Measurements from ENCODE around the gene ADAMTS3. TPM values are rescaled to one million over a fixed set of nuclear protein-coding genes. Genes with fewer than 3 reads are reported as not detected.

ADAMTS3 gene
- total RNA-seq, 1 experiment from 2014 or later, result 4.4 TPM

DNA sequence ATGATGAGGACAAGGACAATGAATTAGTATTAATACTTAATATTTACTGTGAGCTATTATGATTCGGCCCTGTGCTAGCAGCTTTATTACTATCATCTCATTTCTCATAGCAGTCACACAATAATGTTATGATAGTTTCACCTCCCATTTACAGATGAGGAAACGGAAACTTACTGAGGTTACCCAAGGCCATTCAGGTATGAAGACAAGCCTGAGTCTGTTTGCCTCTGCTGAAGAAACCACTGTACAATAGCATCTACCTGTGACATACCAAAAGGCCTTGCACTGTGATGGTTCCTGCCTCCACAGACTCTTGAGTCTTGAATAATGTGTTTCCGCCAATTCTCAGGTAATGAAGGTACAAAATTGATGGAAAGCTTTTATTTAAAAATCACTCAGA is 288.8 kb downstream of the ADAMTS3 start:
- no peak for ATAC-seq
- no peak for TF ChIP-seq NFATC4 (CRISPR knock-in tag; IDR thresholded peaks at IDR 0.05)
- TF ChIP-seq ZNF671 (CRISPR knock-in tag; IDR thresholded peaks at IDR 0.05), result no peak
- no peak for TF ChIP-seq ZMAT4 (CRISPR knock-in tag; IDR thresholded peaks at IDR 0.05)
- no peak for TF ChIP-seq ZNF396 (CRISPR knock-in tag; IDR thresholded peaks at IDR 0.05; ENCODE audit: borderline replicate concordance)
- no peak for TF ChIP-seq ETV6 (CRISPR knock-in tag; IDR thresholded peaks at IDR 0.05)
- no peak for TF ChIP-seq GTF2I (CRISPR knock-in tag; conservative IDR thresholded peaks at IDR 0.05)
- TF ChIP-seq CDX4 (CRISPR knock-in tag; IDR thresholded peaks at IDR 0.05; ENCODE audit: borderline replicate concordance), result no peak
- TF ChIP-seq MLX (CRISPR knock-in tag; IDR thresholded peaks at IDR 0.05), result no peak
- TF ChIP-seq, protein P1, sequence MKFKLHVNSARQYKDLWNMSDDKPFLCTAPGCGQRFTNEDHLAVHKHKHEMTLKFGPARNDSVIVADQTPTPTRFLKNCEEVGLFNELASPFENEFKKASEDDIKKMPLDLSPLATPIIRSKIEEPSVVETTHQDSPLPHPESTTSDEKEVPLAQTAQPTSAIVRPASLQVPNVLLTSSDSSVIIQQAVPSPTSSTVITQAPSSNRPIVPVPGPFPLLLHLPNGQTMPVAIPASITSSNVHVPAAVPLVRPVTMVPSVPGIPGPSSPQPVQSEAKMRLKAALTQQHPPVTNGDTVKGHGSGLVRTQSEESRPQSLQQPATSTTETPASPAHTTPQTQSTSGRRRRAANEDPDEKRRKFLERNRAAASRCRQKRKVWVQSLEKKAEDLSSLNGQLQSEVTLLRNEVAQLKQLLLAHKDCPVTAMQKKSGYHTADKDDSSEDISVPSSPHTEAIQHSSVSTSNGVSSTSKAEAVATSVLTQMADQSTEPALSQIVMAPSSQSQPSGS (CRISPR knock-in tag; IDR thresholded peaks at IDR 0.05; ENCODE audit: borderline replicate concordance, low read depth), result no peak
- no peak for TF ChIP-seq ZNF317 (CRISPR knock-in tag; IDR thresholded peaks at IDR 0.05; ENCODE audit: borderline replicate concordance, low read depth)
- TF ChIP-seq AR (CRISPR knock-in tag; IDR thresholded peaks at IDR 0.05), result no peak
- TF ChIP-seq, protein P2, sequence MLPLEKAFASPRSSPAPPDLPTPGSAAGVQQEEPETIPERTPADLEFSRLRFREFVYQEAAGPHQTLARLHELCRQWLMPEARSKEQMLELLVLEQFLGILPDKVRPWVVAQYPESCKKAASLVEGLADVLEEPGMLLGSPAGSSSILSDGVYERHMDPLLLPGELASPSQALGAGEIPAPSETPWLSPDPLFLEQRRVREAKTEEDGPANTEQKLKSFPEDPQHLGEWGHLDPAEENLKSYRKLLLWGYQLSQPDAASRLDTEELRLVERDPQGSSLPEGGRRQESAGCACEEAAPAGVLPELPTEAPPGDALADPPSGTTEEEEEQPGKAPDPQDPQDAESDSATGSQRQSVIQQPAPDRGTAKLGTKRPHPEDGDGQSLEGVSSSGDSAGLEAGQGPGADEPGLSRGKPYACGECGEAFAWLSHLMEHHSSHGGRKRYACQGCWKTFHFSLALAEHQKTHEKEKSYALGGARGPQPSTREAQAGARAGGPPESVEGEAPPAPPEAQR (CRISPR knock-in tag; IDR thresholded peaks at IDR 0.05), result no peak
- TF ChIP-seq TCF7 (CRISPR knock-in tag; IDR thresholded peaks at IDR 0.05; ENCODE audit: low read depth), result no peak
- TF ChIP-seq, protein P3, sequence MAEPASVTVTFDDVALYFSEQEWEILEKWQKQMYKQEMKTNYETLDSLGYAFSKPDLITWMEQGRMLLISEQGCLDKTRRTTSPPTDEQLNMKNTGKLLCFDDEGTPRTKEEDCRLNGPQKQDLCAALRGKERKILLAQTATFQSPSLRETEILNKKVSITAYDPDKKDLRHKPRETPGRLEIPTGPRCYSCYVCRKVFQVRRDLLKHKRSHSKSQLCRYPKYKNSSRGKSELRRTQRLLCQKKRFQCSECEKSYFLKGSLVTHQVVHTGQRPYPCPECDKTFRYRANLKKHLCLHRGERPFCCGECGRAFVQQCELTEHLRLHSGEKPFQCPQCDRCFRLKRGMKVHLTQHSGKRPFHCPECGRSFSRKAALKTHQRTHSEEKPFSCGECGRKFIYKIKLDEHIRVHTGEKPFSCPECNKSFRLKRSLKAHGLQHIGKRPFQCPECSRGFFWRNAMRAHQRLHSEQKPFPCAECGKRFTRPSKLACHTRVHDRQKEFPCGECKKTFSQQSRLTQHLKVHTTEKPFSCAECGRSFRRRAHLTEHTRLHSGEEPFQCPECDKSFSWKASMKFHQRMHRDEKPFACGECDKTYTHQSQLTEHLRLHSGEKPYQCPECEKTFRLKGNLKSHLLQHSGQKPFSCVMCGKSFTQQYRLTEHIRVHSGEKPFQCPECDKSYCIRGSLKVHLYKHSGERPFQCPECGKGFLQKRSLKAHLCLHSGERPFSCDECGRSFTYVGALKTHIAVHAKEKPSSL (CRISPR knock-in tag; conservative IDR thresholded peaks at IDR 0.05), result no peak
- no peak for TF ChIP-seq ESRRA (CRISPR knock-in tag; IDR thresholded peaks at IDR 0.05; ENCODE audit: borderline replicate concordance)
- no peak for TF ChIP-seq ZNF138 (CRISPR knock-in tag; conservative IDR thresholded peaks at IDR 0.05)
- H3K27ac Mint-ChIP-seq, result no peak overlapping the region
- no peaks in the 10 kb centered on the region for H3K27me3 Mint-ChIP-seq (ENCODE audit: low read depth)
- H3K9me3 Mint-ChIP-seq, result peaks cover 26% of the 10 kb centered on the region
- no peak overlapping the region for H3K4me3 Mint-ChIP-seq
- peaks cover 8% of the 10 kb centered on the region for H3K36me3 Mint-ChIP-seq
- H3K4me1 Mint-ChIP-seq, result peaks cover 7% of the 10 kb centered on the region
- POLR2A ChIA-PET, result no interaction called here
- CTCF ChIA-PET, result no interaction called here
- DNase-seq (ENCODE audit: low spot score), result no peak

DNA sequence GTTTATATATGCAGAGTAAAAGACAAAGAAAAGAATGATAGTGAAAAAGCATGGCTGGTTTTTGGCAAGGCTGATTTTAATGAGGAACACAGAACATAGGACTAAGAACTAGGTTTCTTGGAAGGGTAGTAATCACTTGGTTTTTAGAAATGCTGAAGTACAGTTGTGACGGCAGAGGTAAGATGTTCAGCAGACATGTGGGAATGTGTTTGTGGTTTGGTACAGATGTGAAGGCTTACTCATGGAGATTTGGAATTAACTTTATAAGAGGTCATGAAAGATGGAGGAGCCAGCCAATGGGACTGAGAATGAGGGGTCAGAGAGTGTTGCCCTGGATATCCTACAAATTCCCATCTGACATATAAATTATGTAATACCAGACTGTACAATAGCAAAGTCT is 293.6 kb downstream of the ADAMTS3 start:
- ATAC-seq (no peak), DNase-seq (ENCODE audit: low spot score) (no peak)
- H3K4me3 Mint-ChIP-seq, result no peak overlapping the region
- H3K27ac Mint-ChIP-seq, result no peak overlapping the region
- peaks cover 20% of the 10 kb centered on the region for H3K36me3 Mint-ChIP-seq
- H3K9me3 Mint-ChIP-seq, result peaks cover 61% of the 10 kb centered on the region
- peaks cover 7% of the 10 kb centered on the region for H3K4me1 Mint-ChIP-seq
- POLR2A ChIA-PET, result no interaction called here
- no peaks in the 10 kb centered on the region for H3K27me3 Mint-ChIP-seq (ENCODE audit: low read depth)
- CTCF ChIA-PET, result no interaction called here
- TF ChIP-seq TEAD4 (CRISPR knock-in tag; IDR thresholded peaks at IDR 0.05) (no peak), NFYB (CRISPR knock-in tag; conservative IDR thresholded peaks at IDR 0.05; ENCODE audit: low read depth) (no peak), ZNF671 (CRISPR knock-in tag; IDR thresholded peaks at IDR 0.05) (no peak), ZNF121 (CRISPR knock-in tag; IDR thresholded peaks at IDR 0.05) (no peak), ELF4 (CRISPR knock-in tag; IDR thresholded peaks at IDR 0.05; ENCODE audit: low read depth) (no peak), SMAD3 (CRISPR knock-in tag; IDR thresholded peaks at IDR 0.05; ENCODE audit: borderline replicate concordance) (no peak), RORB (CRISPR knock-in tag; IDR thresholded peaks at IDR 0.05) (no peak), PRRX2 (CRISPR knock-in tag; IDR thresholded peaks at IDR 0.05) (no peak), USF1 (CRISPR knock-in tag; IDR thresholded peaks at IDR 0.05) (no peak)
- TF ChIP-seq, protein P2 (CRISPR knock-in tag; IDR thresholded peaks at IDR 0.05), result no peak
